Endothelial cell of hepatic sinusoid (primary cell): ENCODE data around the gene AIRE.
"Not testable (repeated sequence)": the region's sequence is repeated elsewhere in the genome, so short reads cannot be mapped to it uniquely, and the experiment has no call there.

Experiments used
- in situ Hi-C: cut with HindIII; loops from 2 replicates; pipeline ENCODE4 v1.10.0; 2017; ENCODE audit warnings: low sequenced_read_pairs

AIRE gene

DNA sequence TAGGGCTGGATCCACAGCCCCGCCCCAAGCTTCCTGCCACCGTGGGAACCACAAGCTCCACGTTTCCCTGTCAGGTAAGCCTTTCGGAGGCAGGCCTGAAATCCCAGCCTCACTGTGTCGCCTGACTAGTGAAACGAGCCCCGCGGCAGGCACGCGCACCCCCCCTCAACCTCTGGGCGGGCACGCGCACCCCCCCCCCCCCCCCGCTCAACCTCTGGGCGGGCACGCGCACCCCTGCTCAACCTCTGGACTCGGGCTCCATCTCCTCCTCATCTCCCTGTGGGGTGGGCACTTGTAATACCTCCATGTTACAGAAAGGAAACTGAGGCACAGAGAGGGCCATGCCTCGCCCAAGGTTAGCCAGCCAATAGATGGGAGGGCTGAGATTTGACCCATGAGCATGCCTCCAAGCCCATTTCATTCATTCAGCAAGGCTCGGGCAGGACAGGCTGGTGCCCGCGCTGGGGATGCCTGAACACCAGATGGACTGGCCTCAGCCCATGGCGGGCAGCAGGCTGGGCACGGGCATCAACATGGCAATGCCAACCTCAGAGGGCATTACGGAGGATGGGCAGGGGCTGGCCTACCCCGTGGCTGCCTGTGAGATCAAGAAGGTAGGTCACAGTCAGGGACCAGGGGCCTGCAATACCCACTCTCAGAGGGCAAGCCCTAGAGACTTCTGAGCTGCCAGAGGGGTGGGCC lies 48.8 kb downstream of the AIRE start:
- in situ Hi-C loops = no loop called here

DNA sequence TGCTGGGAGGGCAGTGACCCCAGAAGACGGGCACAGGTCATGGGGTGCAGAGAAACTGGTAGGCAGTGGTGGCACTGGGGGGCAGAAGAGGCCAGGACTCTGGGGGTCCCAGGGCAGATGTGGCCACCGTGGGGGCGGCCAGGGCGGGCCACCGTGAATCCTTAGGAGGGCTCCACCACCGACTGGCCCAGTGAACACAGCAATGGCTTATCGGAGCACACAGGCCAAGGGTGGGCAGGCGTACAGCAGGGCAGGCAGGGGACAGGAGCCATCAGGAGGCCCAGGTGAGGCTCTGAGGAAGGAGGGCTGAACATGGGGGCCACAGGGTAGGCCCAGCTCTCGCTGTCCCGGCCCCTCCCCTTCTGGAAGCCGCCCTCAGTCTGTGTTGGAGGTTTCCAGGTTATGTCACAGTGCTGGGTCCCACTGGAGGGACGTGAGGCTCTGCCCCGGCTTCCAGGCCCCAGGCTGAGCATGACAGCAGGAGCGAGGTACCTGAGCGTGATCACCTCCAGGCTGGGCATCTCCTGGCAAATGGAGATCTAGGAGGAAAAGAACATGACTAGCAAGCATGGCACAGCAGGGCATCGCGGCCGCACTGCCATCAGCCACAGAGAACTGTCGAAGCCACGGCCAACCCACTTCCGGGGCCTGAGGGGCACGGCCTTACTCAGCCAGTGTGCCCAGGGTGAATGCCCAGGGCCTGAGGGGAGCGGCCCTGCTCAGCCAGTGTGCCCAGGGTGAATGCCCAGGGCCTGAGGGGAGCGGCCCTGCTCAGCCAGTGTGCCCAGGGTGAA lies 49.8 kb downstream of the AIRE start:
- in situ Hi-C loops = no loop called here

DNA sequence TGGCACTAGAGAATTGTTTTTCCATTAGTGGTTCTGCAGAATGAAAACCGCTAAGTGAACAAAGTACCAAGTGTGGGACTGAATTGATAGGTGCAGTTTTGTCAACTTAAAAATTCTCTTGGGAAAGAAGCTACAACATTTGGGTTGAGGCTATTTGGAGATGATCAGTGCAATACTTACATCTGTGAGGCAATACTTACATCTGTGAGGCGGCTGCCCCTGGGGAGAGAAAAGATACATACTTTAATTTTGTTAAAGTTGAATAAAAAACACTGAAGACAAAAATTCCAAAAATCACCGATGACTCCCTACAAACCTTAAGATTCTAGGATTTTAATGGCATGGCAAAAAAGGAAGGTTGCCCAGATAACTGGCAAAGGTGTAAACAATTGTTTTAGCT lies 51.8 kb downstream of the AIRE start:
- in situ Hi-C loops = no loop called here

DNA sequence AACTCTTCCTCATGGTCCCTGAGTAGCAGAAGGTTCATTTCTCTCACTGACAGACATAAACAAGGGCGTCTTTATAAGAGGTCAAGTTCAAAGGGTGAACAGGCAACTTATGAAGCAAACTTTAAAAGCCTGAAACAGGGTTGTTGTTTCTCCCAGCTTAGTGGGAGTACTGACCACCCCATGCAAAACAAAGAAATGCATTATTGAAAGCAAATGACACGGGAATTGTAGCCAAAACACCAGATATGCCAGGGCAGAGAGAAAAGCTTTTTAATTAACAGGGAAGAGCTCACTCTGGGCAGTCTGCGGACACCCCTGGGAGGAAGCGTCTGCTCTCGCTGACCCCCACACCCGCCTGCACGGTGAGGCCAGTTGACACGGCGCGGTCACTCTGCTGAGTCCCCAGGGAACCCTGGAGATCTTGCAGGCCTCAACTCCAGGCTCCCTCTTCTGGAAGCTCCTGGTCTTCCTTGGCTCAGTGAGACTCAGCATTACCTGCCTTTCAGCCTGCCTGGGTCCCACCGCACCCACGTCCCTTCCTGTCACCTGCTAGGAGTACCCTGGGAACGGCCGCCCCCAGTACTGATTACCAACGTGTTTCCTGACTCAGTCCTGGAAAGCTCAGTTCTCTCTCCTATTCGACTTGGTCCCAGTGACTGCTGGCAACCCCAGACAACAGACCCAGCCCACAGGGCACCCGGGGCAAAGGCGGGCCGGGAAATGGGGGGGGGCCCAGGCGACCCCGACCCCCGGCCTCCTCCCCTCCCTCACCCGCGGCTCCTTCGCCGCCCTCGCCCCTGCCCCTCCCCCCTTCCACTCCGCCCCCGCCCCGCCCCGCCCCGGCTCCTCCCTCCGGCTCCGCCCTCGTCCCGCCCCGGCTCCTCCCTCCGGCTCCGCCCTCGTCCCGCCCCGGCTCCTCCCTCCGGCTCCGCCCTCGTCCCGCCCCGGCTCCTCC lies 52.5 kb downstream of the AIRE start:
- in situ Hi-C loops = no loop called here

DNA sequence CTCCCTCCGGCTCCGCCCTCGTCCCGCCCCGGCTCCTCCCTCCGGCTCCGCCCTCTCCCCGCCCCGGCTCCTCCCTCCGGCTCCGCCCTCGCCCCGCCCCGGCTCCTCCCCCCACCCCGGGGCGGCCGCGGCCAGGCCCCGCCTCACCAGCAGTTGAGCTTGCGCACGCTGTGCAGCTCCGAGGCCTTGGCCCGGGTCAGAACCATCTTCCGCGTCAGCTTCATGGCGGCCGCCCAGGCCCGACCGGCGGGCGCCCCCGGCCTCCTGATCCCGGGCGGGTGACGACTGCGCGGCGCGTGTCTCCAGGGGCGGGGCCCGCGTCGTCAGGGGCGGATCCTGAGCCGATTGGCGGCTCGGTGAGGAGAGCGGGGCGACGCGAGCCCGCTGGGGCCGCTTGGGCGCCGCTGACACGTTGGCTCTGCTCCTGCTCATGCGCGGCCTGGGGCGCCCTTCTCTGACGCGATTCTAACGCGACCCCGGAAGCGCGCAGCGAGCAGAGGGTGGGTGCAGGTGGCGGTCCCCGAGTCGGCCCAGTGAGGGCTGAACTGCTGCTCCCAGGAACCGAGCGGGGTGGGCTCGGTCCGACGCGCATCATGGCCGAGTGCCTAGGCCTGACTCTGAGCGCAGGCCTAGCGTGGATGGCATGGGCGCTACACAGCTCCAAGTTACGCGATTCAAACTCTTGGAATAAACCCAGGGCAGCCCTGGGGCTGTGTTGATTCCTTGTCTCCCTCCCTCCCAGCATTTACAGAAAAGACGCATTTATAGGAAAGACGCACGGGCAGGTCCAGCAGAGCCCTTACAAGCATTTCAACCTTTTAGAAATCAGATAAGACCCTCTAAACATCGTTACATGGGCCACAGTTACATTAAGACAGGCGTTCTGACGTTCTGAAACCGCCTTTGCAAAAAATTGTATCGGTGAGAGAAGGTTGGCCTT lies 53.6 kb downstream of the AIRE start, which contains the start of gene CFAP410:
Gene CFAP410 (minus strand): TSS at position 420 of the 940 bp plus-strand sequence. CDS start 196 bp downstream, at position 224.
- in situ Hi-C loops = no loop called here

DNA sequence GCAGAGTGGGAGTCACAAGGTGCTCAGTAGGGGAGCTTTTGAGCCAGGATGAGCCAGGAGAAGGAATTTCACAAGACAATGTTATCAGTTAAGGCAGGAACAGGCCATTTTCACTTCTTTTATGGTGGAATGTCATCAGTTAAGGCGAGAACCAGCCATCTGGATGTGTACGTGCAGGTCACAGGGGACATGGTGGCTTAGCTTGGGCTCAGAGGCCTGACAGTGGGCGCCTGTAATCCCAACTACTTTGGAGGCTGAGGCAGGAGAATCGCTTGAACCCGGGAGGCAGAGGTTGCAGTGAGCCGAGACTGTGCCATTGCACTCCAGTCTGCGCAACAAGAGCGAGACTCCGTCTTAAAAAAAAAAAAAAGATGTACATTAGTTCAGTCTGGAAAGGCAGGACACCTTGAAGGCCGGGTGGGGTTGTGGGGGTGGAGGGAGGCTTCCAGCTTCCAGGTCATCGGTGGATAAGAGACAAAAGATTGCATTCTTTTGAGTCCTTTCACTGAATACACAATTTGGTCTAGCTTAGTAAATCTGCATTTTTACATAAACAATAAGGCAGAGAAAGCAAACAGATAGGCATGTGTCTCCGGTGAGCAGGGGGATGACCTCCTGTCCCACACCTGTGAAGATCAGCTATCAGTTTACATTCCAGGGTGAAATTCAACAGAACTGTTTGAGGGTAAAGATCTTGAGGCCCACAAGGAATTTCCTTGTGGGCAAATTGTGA lies 56.2 kb downstream of the AIRE start:
- in situ Hi-C loops = not testable (repeated sequence)

DNA sequence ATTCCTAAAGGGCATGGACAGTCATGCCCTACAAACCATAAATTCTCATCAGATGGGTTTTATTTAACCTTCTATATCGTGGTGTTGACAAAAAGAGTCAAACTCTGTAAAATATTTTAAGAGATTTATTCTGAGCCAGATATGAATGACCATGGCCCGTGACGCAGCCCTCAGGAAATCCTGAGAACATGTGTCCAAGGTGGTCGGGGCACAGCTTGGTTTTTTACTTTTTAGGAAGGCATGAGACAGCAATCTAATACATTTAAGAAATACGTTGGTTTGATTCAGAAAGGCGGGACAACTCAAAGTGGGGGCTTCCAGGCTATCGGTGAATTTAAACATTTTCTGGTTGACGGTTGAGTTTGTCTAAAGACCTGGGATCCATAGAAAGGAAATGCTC lies 57.3 kb downstream of the AIRE start:
- in situ Hi-C loops = not testable (repeated sequence)

DNA sequence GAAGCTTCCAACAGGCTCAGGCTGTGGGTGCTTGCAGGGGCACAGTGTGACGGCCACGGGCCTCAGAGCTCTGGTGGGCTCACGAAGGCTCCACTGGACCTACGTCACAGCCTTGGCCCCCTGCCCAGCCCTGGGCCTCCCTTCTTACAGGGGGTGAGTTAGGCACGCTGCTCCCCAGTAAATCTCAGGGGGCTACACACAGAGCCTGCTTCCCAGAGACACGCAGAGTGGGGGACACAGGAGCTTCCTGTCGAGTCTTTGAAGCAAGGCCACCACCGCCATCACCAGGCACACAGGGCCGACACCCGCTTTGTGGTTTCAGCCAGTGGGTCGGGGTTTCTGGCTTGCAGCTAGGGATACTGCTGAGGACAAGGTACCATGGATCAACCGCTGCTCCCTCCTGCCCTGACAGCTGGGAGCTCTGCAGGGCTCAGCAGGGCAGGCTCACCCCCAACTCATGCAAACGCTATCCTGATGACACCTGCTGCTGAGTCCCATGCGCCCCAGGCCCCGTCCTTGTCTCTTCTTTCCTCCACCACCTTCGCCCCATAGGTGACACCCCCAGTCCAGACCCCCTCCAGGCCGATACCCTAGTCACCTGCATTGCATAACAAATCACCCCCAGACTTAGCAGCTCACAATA lies 59.0 kb downstream of the AIRE start:
- in situ Hi-C loops = no loop called here

DNA sequence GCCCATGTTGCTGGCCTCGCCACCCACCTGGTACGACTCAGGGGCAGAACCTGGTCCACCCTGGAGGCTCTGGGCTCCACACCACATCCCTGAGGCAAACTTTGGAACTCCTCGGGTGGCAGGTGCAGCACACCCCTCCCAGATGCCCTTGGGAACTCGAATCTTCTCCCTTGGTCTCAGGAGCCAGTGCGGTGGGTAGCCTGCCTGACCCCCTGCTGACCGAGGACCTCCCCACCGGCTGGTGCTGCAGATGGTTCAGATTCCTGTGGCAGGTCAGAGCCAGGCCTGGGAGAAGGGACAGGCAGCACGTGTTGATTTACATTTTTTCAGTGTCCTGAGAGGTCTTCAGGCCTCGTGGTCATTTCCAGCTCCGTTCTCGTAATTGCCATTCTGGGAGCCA lies 59.8 kb downstream of the AIRE start:
- in situ Hi-C loops = no loop called here

DNA sequence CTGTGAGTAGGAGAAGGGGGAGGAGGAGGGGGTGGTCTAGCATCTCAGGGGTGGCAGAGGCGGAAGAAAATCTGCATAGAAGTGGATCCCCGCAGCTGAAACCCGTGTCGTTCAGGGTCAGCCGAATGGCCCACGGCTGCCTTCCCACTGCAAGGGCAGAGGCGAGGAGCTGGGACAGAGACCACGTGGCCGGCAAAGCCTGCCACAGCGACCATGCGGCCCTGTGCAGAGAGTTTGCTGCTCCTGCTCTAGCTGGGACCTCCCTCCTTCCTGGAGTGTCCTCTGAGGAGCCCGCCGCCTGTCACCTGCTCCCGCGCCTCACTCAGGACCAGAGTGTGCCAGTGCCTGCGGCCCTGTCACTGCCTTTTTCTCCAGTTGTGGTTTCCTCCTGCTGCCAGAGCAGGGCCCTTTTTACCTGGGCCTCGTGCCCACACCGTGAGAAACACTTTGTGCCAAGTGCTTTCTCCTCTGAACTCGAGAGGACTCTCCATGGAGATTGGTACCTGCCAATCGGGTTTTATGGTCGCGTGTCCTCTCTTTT lies 62.3 kb downstream of the AIRE start:
- in situ Hi-C loops = no loop called here
